SHP77 (cell line): Measurements from ENCODE around the gene FCRLB.
"Not testable (repeated sequence)": the region's sequence is repeated elsewhere in the genome, so short reads cannot be mapped to it uniquely, and the experiment has no call there.

Source experiments
- DNase-seq, 2 experiments: peaks; one replicate each; lab custom pipeline; 2025; lab: John Stamatoyannopoulos, UW

FCRLB gene

GRCh38 chr1:161719325-161719611 is 2.1 kb upstream of the FCRLB start:
- no peak for DNase-seq

- no peak for DNase-seq
Measured at GRCh38 chr1:161720422-161720821, 922 bp upstream of the FCRLB start.

GRCh38 chr1:161721738-161722343 is 497 bp downstream of the FCRLB start:
- DNase-seq, result no peak

- no peak for DNase-seq
Measured at GRCh38 chr1:161722406-161722805, 1.1 kb downstream of the FCRLB start.

GRCh38 chr1:161723459-161724141 is 2.3 kb downstream of the FCRLB start:
- no peak for DNase-seq

- not testable (repeated sequence) for DNase-seq
Measured at GRCh38 chr1:161725258-161725907, 4.0 kb downstream of the FCRLB start.

- DNase-seq, result peak; percentile 39 to 51
Measured at GRCh38 chr1:161725908-161726472, 4.6 kb downstream of the FCRLB start.

GRCh38 chr1:161726473-161727255 is 5.3 kb downstream of the FCRLB start:
- DNase-seq, result peak; percentile 86 to 88

GRCh38 chr1:161727256-161727924 is 6.0 kb downstream of the FCRLB start:
- DNase-seq, result no peak

GRCh38 chr1:161728376-161729226 is 7.3 kb downstream of the FCRLB start:
- no peak for DNase-seq

- DNase-seq, result no peak
Measured at GRCh38 chr1:161730050-161730564, 8.8 kb downstream of the FCRLB start.

- DNase-seq, result no peak
Measured at GRCh38 chr1:161731241-161731640, 9.9 kb downstream of the FCRLB start.

GRCh38 chr1:161731981-161732718 is 10.8 kb downstream of the FCRLB start:
- DNase-seq, result no peak

GRCh38 chr1:161733526-161733925 is 12.2 kb downstream of the FCRLB start:
- no peak for DNase-seq

- no peak for DNase-seq
Measured at GRCh38 chr1:161735837-161736236, 14.5 kb downstream of the FCRLB start.

- no peak for DNase-seq
Measured at GRCh38 chr1:161736335-161736969, 15.1 kb downstream of the FCRLB start.

- no peak for DNase-seq
Measured at GRCh38 chr1:161737625-161738024, 16.3 kb downstream of the FCRLB start.

- peak; percentile 22 to 32 for DNase-seq
Measured at GRCh38 chr1:161738627-161739287, 17.4 kb downstream of the FCRLB start.
